ENCODE results near the gene EMID1.

Gene EMID1

GRCh38 chr22:29195118-29195963, 10.4 kb upstream of the EMID1 start:
- no peak for DNase-seq

- DNase-seq: no peak
Measured at GRCh38 chr22:29195964-29196666, 9.6 kb upstream of the EMID1 start.

GRCh38 chr22:29197096-29197495, 8.6 kb upstream of the EMID1 start:
- DNase-seq: no peak

GRCh38 chr22:29198240-29198639, 7.5 kb upstream of the EMID1 start:
- no peak for DNase-seq

- DNase-seq: no peak
Measured at GRCh38 chr22:29199702-29200400, 5.8 kb upstream of the EMID1 start.

GRCh38 chr22:29200901-29201300, 4.8 kb upstream of the EMID1 start:
- no peak for DNase-seq

GRCh38 chr22:29201782-29202181, 3.9 kb upstream of the EMID1 start:
- DNase-seq: no peak

GRCh38 chr22:29202212-29203192, 3.2 kb upstream of the EMID1 start:
- peak; percentile 53 for DNase-seq

GRCh38 chr22:29203488-29204454, 1.9 kb upstream of the EMID1 start:
- DNase-seq: no peak

GRCh38 chr22:29204455-29205183, 1.1 kb upstream of the EMID1 start:
- DNase-seq: peak; percentile 9

- DNase-seq: no peak
Measured at GRCh38 chr22:29205252-29205593, 473 bp upstream of the EMID1 start.

- DNase-seq: no peak
Measured at GRCh38 chr22:29206372-29207242, 911 bp downstream of the EMID1 start.

GRCh38 chr22:29207243-29207550, 1.5 kb downstream of the EMID1 start:
- DNase-seq: no peak

- DNase-seq: no peak
Measured at GRCh38 chr22:29207562-29208501, 2.1 kb downstream of the EMID1 start.

GRCh38 chr22:29208502-29208862, 2.8 kb downstream of the EMID1 start:
- DNase-seq: peak; percentile 9

- no peak for DNase-seq
Measured at GRCh38 chr22:29208879-29209623, 3.4 kb downstream of the EMID1 start.

GRCh38 chr22:29209624-29209929, 3.9 kb downstream of the EMID1 start:
- DNase-seq: no peak

GRCh38 chr22:29211066-29211465, 5.4 kb downstream of the EMID1 start:
- no peak for DNase-seq
